Measurements from ENCODE around the gene NSMCE1. TPM values are rescaled to one million over a fixed set of nuclear protein-coding genes. Genes with fewer than 3 reads are reported as not detected.
A peak's percentile ranks its signal among the peaks of the same experiment; 100 is the strongest.

NSMCE1 gene
- total RNA-seq, 1 experiment from 2014 or later: 19.3 TPM

DNA sequence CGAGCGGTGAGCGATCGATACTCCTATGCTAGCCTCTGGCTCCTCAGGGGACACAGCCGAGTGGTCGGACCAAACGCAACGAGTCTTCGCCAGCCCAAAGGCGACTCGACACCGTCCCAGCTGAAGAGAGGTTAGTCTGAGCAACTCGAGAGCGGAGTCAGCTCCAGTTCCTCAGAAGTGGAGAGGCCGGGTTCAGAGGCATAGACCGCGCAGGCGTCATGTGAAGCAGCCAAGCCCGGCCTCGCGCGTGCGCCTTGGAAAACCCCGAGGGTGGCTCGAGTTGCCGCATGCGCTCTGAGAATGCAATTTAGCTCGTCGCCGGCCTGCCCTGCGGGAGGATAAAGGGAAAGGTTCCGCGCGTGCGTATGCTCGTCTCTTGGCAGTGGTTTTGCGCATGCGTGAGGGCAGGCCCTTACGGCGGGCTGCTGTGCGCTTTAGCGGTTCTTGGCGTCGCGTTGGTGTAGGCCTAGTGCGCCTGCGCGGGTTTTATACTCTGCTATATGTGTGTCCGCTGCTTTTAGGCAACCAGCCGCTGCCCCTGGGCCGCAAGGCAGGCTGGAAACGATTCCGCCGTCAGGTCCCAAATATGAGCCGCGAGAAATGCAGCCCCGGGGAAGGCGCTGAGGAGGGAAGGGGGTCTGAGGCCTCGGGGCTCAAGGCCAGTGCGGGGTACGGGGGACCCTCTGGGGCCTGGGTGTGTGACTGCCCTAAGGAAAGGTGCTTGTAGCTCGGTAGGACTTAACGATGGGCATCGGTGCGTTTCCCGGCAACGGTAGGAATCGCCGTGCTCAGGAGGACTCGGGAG, 64.9 kb downstream of the NSMCE1 start, which contains the start of gene KDM8:
TSS of gene KDM8 (plus strand) at position 20 of the 805 bp plus-strand sequence. CDS start 6,598 bp downstream, outside the sequence.
- H3K18ac ChIP-seq (ENCODE audit: insufficient read length, low read depth, low read length): peak within 1 kb of the TSS; percentile 88

More for the DNA sequence above, 64.9 kb downstream of the NSMCE1 start, which contains the start of gene KDM8:
- no peaks in the 10 kb centered on the region for H3K79me1 ChIP-seq (ENCODE audit: insufficient read depth, low read depth, low read length, poor library complexity, severe bottlenecking)
- peak within 1 kb of the TSS; percentile 17 for H4K5ac ChIP-seq (ENCODE audit: insufficient read length, low read depth, low read length)
- no peak within 1 kb of the TSS for H3T11ph ChIP-seq (ENCODE audit: low read length)
- peak within 1 kb of the TSS; percentile 67 for H3K4me2 ChIP-seq (ENCODE audit: insufficient read depth, insufficient read length, low read length)
- WGBS (ENCODE audit: extremely low coverage, insufficient read length, low lambda C conversion rate): no CpG with 5 or more reads among the region's 70 CpGs
- DNase-seq: peak; percentile 99
- no peak within 1 kb of the TSS for H3K4ac ChIP-seq (ENCODE audit: low read depth, low read length)
- H2BK5ac ChIP-seq (ENCODE audit: insufficient read length, low read length): no peak within 1 kb of the TSS
- no peak within 1 kb of the TSS for H3K56ac ChIP-seq (ENCODE audit: insufficient read length, low read depth, low read length)
- peak within 1 kb of the TSS; percentile 94 for H3K9ac ChIP-seq (ENCODE audit: extremely low read depth, insufficient read length, low read length)
- no peak within 1 kb of the TSS for H2BK12ac ChIP-seq (ENCODE audit: insufficient read length, low read depth, low read length)
- H4K91ac ChIP-seq (ENCODE audit: insufficient read length, low read depth, low read length): no peak within 1 kb of the TSS
- Mint-ChIP-seq H3K9me3 (peaks cover 3 to 4% of the 10 kb centered on the region in 2 experiments; a peak in 2 of 5 replicates), H3K4me3 (peak within 1 kb of the TSS; percentile 96 to 97), H3K4me1 (peaks cover 17 to 21% of the 10 kb centered on the region in 2 experiments), H3K36me3 (ENCODE audit: insufficient read depth in 1 of 3, low read depth in 3 of 3) (no peaks in the 10 kb centered on the region), H3K27me3 (ENCODE audit: low read depth) (no peaks in the 10 kb centered on the region; the same call in 1 of the 2 replicates), H3K27ac (peak within 1 kb of the TSS; percentile 100)
- no peak within 1 kb of the TSS for H2AK5ac ChIP-seq (ENCODE audit: insufficient read length, low read length)
- H3K27ac ChIP-seq (ENCODE audit: insufficient read length, low read depth, low read length): peak within 1 kb of the TSS; percentile 59
- no peaks in the 10 kb centered on the region for H3K9me3 ChIP-seq (ENCODE audit: control insufficient read depth, low read depth, low read length)
- H3K23me2 ChIP-seq (ENCODE audit: insufficient read length, low read depth, low read length, poor library complexity, severe bottlenecking): peaks cover 3% of the 10 kb centered on the region
- H3K14ac ChIP-seq (ENCODE audit: insufficient read depth, low read length): peak within 1 kb of the TSS; percentile 97
- no peak within 1 kb of the TSS for H4K8ac ChIP-seq (replicated peaks; ENCODE audit: insufficient read length, low read depth, low read length)
- H2AFZ ChIP-seq (ENCODE audit: low read length): peak within 1 kb of the TSS; percentile 29
- H3K79me2 ChIP-seq (ENCODE audit: insufficient read depth, low read length): no peaks in the 10 kb centered on the region
- H3K4me1 ChIP-seq (ENCODE audit: insufficient read depth, low read length): no peaks in the 10 kb centered on the region
- H3K23ac ChIP-seq (ENCODE audit: insufficient read length, low read depth, low read length): no peak within 1 kb of the TSS
- no peak within 1 kb of the TSS for H2BK20ac ChIP-seq (ENCODE audit: low read depth, low read length, poor library complexity, severe bottlenecking)
- TF ChIP-seq, protein P1, sequence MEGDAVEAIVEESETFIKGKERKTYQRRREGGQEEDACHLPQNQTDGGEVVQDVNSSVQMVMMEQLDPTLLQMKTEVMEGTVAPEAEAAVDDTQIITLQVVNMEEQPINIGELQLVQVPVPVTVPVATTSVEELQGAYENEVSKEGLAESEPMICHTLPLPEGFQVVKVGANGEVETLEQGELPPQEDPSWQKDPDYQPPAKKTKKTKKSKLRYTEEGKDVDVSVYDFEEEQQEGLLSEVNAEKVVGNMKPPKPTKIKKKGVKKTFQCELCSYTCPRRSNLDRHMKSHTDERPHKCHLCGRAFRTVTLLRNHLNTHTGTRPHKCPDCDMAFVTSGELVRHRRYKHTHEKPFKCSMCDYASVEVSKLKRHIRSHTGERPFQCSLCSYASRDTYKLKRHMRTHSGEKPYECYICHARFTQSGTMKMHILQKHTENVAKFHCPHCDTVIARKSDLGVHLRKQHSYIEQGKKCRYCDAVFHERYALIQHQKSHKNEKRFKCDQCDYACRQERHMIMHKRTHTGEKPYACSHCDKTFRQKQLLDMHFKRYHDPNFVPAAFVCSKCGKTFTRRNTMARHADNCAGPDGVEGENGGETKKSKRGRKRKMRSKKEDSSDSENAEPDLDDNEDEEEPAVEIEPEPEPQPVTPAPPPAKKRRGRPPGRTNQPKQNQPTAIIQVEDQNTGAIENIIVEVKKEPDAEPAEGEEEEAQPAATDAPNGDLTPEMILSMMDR (conservative IDR thresholded peaks at IDR 0.05): no peak
- H4K20me1 ChIP-seq (ENCODE audit: control insufficient read depth, insufficient read depth, insufficient read length): no peaks in the 10 kb centered on the region
- H2BK120ac ChIP-seq (ENCODE audit: low read depth, low read length, poor library complexity, severe bottlenecking): no peak within 1 kb of the TSS
- H2BK15ac ChIP-seq (ENCODE audit: low read depth, low read length): no peak within 1 kb of the TSS
- no peaks in the 10 kb centered on the region for H3K27me3 ChIP-seq (ENCODE audit: insufficient read depth, low read length)

Data from H9 (cell line).